ENCODE data around the gene GIPC3. TPM values are rescaled to one million over a fixed set of nuclear protein-coding genes. Genes with fewer than 3 reads are reported as not detected.

The GIPC3 gene
- total and polyA plus RNA-seq, 9 donors, result 0.11 to 3.3 (median 0.35) TPM

- H3K9me3 ChIP-seq, result no peaks in the 10 kb centered on the region
- peaks cover 1% of the 10 kb centered on the region for H3K4me1 ChIP-seq (ENCODE audit: insufficient read depth)
- DNase-seq, result peak in 3 of 5 donors; percentile 24 to 37 (median 36)
- intact Hi-C loops (cut with DNase I), result loop anchor here in 2 of 4 donors (10.0 kb wide), 2 partner anchors 69 to 289 kb away; no protein-coding TSS in a partner anchor
- TF ChIP-seq EP300 (IDR thresholded peaks at IDR 0.05) (no peak), POLR2A (IDR thresholded peaks at IDR 0.05) (no peak), CTCF (IDR thresholded peaks at IDR 0.05) (no peak)
- no peak overlapping the region for H3K27ac ChIP-seq
- no peak overlapping the region for H3K4me3 ChIP-seq
- WGBS, 3 donors, result 76 to 82% (median 78%) methylated on average over 38 to 39 of the region's 39 CpGs
- H3K36me3 ChIP-seq, result no peaks in the 10 kb centered on the region
- no peaks in the 10 kb centered on the region for H3K27me3 ChIP-seq
Observed at GRCh38 chr19:3613818-3614661, 28.8 kb downstream of the GIPC3 start.

GRCh38 chr19:3614858-3615505 lies 29.7 kb downstream of the GIPC3 start:
- H3K27me3 ChIP-seq, result no peaks in the 10 kb centered on the region
- WGBS, 3 donors, result 88 to 89% (median 88%) methylated on average over 17 to 18 of the region's 18 CpGs
- H3K27ac ChIP-seq, result no peak overlapping the region
- intact Hi-C loops (cut with DNase I), result loop anchor here in 3 of 4 donors (5.0 to 10.0 kb wide), 5 partner anchors 68 to 313 kb away; no protein-coding TSS in a partner anchor
- peaks cover 1% of the 10 kb centered on the region for H3K4me1 ChIP-seq (ENCODE audit: insufficient read depth)
- H3K4me3 ChIP-seq, result no peak overlapping the region
- no peaks in the 10 kb centered on the region for H3K9me3 ChIP-seq
- no peak for TF ChIP-seq POLR2A (IDR thresholded peaks at IDR 0.05)
- DNase-seq, result peak in 1 of 5 donors; percentile 18
- no peaks in the 10 kb centered on the region for H3K36me3 ChIP-seq

- Histone ChIP-seq H3K27me3 (no peaks in the 10 kb centered on the region), H3K9me3 (no peaks in the 10 kb centered on the region), H3K4me3 (no peak overlapping the region), H3K4me1 (ENCODE audit: insufficient read depth) (peaks cover 1% of the 10 kb centered on the region), H3K27ac (no peak overlapping the region), H3K36me3 (no peaks in the 10 kb centered on the region)
- no peak for DNase-seq
- intact Hi-C loops (cut with DNase I), result loop anchor here in 3 of 4 donors (5.0 to 10.0 kb wide), 5 partner anchors 68 to 313 kb away; no protein-coding TSS in a partner anchor
- 88 to 90% (median 88%) methylated on average over 24 to 26 of the region's 26 CpGs for WGBS, 3 donors
- TF ChIP-seq POLR2A (IDR thresholded peaks at IDR 0.05) (no peak), CTCF (IDR thresholded peaks at IDR 0.05) (no peak), EP300 (IDR thresholded peaks at IDR 0.05) (no peak)
Observed at GRCh38 chr19:3615524-3616135, 30.4 kb downstream of the GIPC3 start.

GRCh38 chr19:3617463-3617862 lies 32.2 kb downstream of the GIPC3 start:
- TF ChIP-seq CTCF (IDR thresholded peaks at IDR 0.05) (no peak), EP300 (IDR thresholded peaks at IDR 0.05) (no peak)
- no peaks in the 10 kb centered on the region for H3K27me3 ChIP-seq
- no peak overlapping the region for H3K4me3 ChIP-seq
- H3K4me1 ChIP-seq (ENCODE audit: insufficient read depth), result peaks cover 1% of the 10 kb centered on the region
- 75 to 80% (median 78%) methylated on average over 18 to 19 of the region's 19 CpGs for WGBS, 3 donors
- no peak overlapping the region for H3K27ac ChIP-seq
- no peaks in the 10 kb centered on the region for H3K9me3 ChIP-seq
- no peaks in the 10 kb centered on the region for H3K36me3 ChIP-seq
- DNase-seq, result peak in 1 of 5 donors; percentile 32
- intact Hi-C loops (cut with DNase I), result loop anchor here in 3 of 4 donors (5.0 to 10.0 kb wide), 5 partner anchors 70 to 315 kb away; no protein-coding TSS in a partner anchor

All from ovary (tissue), 9 donors.